Hippocampal formation (tissue), 2 donors: ENCODE results near the gene ZFP28.

Source experiments
- DNase-seq, 2 donors: peaks; one replicate each; lab custom pipeline; 2025; lab: John Stamatoyannopoulos, UW

Gene ZFP28

GRCh38 chr19:56595548-56595899, 56.8 kb downstream of the ZFP28 start:
- no peak for DNase-seq

GRCh38 chr19:56596676-56597075, 57.9 kb downstream of the ZFP28 start:
- no peak for DNase-seq

GRCh38 chr19:56597696-56598095, 58.9 kb downstream of the ZFP28 start:
- no peak for DNase-seq

DNA sequence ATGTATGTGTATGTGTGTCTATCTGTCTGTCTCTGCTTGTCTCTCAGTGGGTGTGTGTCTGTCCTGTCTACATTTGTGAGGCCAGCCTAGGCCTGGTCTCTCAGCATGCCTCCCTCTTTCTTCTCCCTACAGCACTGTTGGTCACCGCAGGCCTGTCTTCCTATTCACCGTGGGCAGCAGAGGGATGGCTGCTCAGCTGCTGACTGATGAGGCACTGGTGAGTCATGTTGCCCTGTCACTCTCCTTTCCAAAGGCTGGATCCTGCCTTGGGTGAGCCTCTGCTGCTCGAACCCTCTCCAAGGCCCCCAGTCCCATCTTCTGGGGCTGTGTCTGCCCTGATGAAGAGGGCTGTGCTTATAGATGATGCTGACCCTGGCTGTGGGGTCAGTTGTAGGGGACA, 62.6 kb downstream of the ZFP28 start:
- no peak for DNase-seq

DNA sequence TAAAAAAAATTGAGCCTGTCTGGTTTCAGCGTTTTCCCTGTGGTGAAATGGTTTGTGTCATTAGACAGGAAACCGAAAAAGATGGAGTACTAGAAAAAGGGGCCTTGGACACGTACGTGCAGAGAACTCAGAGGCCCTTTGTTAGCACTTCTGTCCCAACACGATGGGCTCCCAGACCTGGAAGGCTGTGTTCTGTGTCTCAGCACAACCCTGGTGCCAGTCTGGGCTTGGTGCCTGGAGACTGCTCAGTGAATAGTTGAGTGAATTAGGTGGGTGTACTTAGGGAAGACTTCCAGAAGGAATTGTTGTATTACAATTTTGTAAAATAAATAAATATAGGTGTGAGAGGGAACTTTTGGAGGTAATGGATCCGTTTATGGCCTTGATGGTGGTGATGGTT, 65.1 kb downstream of the ZFP28 start:
- DNase-seq, result peak in 1 of 2 donors; percentile 22
